GM18870 (cell line): Measurements from ENCODE around the gene CSNK1A1.
"Not testable (repeated sequence)": the region's sequence is repeated elsewhere in the genome, so short reads cannot be mapped to it uniquely, and the experiment has no call there.

Experiments
- ATAC-seq: cut with Tn5 transposase; IDR thresholded peaks from one replicate; pipeline ENCODE4 v1.9.1; 2021; ENCODE audit warnings: moderate library complexity; ENCODE audit not compliant: unreplicated experiment

CSNK1A1 gene

GRCh38 chr5:149551227-149552037 is at the start of gene CSNK1A1:
Gene CSNK1A1 (minus strand): TSS chr5:149551439. CDS start chr5:149550964, 475 bp downstream.
- ATAC-seq, result peak; percentile 91

DNA sequence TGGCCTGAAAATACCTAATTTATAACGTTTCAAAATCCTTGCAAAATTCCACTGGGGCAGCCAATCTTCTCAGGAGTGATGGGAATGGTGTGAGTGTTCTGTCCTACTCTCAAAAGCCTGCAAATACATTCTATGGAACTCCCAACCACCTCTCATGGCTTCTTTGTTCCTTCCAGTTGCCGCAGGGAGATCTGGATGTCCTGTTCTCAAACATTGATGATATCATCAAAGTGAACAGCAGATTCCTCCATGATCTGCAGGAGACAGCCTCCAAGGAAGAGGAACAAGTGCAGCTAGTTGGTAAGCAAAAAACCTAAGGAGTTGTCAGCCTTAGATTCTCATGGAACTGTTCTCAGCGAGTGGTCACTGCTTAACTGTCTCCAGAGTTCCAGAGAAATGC is 49.7 kb upstream of the CSNK1A1 start:
- no peak for ATAC-seq

DNA sequence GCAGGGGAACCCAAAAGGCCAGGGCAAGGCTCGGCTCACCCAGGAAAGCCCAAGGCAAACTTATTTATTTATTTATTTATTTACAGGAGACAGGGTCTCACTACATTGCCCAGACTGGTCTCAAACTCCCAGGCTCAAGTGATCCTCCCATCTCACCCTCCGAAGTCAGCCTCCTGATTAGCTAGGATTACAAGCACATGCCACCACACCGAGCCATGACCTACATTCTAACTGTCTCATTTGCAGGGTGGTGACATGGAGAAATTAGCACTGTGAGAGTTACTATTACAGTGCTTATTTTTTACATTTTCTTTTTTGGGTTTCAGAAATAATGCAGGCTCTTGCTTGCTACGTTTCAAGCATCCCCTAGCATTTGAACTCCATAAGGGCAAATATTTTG is 48.1 kb upstream of the CSNK1A1 start:
- no peak for ATAC-seq

GRCh38 chr5:149598966-149599365 is 47.7 kb upstream of the CSNK1A1 start:
- ATAC-seq, result no peak

DNA sequence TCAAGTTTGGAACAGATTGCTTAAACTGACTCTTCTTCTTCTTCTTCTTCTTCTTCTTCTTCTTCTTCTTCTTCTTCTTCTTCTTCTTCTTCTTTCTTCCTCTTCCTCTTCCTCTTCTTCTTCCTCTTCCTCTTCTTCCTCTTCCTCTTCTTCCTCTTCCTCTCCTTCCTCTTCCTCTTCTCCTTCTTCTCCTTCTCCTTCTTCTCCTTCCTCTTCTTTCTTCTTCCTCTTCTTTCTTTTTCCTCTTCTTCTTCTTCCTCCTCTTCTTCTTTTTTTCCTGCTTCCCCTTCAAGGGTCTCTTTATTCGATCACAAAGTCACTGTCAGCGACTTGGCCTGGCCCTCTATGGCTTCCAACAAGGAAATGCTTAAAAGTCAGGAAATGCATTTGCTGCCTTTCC is 47.0 kb upstream of the CSNK1A1 start:
- not testable (repeated sequence) for ATAC-seq

DNA sequence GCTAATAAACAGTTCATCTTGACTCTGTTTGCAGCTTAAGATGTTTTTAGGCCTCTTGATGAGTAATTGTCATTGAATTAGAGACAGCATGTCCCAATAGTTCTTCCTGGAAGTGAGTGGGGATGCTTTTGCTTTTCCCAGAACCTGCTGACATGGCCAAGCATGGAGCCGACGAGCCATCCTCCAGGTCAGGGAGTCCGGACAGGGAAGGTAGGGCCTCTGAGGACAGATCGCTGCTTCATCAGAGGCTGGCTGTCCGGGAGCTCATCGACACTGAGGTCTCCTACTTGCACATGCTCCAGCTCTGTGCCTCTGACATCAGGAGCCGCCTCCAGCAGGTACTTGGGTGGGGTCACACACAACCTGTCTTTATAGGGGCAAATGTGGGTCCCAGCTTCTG is 46.4 kb upstream of the CSNK1A1 start:
- no peak for ATAC-seq

DNA sequence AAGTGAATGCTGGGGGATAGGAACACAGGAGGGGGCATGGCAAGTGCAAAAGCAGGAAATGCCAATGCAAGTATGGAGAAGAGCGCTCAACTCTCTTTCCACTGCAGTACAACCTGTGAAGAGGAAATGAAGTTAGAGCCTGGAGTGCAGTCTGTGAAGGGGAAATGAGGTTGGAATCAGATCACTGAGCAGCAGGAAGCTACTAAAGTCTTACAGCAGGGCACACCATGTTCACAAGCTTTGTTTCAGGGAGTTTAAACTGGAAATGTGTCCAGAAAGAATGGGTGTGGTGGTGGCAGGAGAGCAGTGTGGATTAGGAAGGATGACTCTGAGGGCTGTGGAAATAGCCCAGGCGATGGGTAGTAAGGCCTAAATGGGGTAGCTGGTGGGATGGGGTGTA is 45.5 kb upstream of the CSNK1A1 start:
- ATAC-seq, result no peak

DNA sequence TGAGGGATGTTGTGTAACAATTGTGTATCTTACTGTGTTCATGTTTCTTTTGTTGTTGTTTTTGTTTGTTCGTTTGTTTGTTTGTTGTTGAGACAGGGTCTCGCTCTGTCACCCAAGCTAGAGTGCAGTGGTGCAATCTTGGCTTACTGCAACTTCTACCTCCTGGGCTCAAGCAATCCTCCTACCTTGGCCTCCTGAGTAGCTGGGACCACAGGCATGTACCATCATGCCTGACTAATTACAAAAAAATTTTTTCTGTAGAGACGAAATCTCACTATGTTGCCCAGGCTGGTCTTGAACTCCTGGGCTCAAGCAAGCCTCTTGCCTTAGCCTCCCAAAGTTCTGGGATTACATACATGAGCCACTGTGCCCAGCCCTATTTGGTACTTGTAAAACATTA is 43.9 kb upstream of the CSNK1A1 start:
- ATAC-seq, result not testable (repeated sequence)

GRCh38 chr5:149594206-149594895 is 43.1 kb upstream of the CSNK1A1 start:
- ATAC-seq, result no peak

DNA sequence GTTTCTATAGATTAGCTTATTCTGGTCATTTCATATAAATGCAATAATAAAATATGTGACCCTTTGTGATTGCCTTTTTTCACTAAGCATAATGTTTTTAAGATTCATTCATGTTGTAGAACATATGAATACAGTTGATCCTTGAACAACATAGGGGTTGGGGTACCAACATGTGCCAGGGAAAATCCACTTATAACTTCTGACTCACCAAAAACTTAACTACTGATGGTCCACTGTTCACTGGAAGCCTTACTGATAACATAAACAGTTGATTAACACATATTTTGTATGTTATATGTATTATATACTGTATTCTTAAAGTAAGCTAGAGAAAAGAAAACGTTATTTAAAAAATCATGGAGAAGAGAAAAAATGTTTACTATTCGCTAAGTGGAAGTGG is 42.1 kb upstream of the CSNK1A1 start:
- ATAC-seq, result no peak

GRCh38 chr5:149588936-149589335 is 37.7 kb upstream of the CSNK1A1 start:
- no peak for ATAC-seq

DNA sequence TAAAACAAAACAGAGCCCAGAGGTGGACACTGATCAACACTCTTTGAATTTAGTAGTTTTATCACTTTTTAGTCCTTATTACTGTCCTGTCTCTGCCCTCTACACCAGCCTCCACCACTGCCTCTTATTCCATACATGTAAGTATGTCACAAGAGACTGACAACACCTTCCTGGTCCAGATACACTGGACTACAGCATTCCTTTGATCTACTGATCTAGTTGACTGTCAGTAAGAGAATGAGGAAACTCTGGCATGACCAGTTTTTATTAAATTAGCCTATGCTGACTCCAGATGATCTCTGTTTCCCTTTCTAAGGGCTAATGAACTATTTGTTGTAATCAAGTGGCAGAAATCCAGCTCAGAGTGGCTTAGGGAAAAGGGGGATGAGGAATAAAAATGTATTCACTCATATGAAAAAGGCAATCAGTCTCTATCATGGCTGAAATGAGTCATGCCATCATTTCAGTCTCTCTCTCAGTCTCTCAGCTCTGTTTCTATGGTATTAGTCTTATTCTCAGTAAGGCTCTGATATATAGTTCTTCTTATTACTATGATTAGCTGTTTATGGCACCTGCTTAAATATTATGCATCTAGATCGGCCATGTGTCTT is 35.6 kb upstream of the CSNK1A1 start:
- ATAC-seq, result peak; percentile 52

DNA sequence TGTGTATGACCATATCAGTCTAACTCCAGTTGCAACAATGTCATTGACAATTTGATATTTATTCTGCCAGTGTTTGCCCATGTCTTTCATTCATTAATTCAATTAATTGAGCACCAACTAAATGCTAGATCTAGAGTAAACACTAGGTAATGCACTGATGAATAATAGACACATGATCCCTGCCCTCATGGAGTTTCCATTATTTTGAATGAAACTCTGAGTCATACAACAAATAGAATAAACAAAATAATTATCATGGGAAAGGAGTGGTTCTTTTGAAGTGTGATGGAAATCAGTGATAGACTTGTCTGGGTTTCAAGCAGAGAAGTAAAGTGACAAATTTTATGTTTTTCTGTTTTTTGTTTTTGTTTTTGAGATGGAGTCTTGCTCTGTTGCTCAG is 34.7 kb upstream of the CSNK1A1 start:
- no peak for ATAC-seq

DNA sequence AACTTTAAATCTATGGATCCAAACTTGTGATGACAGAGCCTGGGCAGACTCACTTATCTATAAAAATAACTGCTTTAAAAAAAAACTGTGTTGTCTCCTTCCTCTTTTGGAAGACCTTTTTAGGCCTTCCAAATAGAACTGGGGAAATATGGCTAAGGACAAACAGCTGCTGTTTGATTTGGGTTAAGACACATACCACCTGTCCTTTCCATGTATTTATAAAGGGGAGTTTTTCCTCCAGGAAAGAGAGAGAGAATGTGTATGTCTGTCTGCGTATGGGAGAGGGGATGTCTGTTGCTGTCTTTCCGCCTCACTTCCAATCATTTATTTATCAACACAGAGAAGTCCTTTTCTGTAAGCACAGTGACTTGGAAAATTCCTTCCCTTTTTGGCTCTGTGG is 32.9 kb upstream of the CSNK1A1 start:
- no peak for ATAC-seq

DNA sequence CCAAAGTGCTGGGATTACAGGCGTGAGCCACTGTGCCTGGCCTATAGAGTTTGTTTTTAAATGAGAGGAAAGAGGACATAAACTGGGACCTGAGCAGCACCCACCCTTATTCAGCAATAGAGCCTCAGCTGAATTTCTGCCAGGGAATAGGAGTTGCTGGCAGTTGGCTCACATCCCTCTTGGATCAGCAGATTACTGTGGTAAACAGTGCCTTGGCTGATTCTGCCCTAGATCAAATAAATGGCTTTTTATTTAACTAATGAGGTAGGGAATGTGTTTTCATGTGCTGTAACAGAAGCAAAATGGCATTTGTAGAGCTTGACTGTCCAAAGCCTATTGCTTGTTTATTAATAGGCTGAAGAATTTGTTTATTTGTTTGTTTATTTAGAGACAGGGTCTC is 32.2 kb upstream of the CSNK1A1 start:
- no peak for ATAC-seq

- ATAC-seq, result no peak
Measured at GRCh38 chr5:149581931-149582768, 30.9 kb upstream of the CSNK1A1 start.

- no peak for ATAC-seq
Measured at GRCh38 chr5:149581192-149581861, 30.1 kb upstream of the CSNK1A1 start, which contains the start of gene ARHGEF37. Gene ARHGEF37 (plus strand): TSS chr5:149581498. CDS start chr5:149597770, 16,272 bp downstream.

- no peak for ATAC-seq
Measured at GRCh38 chr5:149580808-149581191, 29.6 kb upstream of the CSNK1A1 start.

DNA sequence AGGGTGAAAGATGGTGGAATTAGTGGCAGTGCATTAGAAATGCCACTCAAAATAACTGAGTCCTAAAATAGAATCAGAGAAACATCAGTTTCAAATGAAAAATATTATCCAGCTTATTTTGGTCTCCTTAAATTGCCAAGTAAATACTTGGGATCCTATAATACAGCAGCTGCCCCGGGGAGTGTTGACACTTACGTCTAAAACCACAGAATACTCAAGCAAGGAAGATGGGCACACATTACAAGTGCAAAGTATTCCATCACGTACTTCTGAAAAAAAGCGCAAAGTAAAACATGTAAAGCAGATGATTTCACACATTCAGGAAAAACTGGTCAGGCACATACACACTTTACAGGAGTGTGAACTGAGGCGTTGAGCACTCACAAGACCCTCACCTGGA is 27.7 kb upstream of the CSNK1A1 start:
- no peak for ATAC-seq

DNA sequence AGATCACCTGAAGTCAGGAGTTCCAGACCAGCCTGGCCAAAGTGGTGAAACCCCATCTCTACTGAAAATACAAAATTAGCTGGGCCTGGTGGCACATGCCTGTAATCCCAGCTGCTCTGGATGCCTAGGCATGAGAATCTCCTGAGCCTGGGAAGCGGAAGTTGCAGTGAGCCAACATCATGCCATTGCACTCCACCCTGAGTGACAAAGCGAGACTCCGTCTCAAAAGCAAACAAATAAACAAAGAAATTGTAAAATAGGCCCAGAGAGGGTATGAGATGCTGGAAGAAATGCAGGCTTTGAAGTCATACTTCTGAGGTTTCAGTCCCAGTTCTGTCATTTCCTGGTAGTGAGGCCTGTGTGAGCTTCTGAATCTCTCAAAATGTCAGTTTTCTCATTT is 24.8 kb upstream of the CSNK1A1 start:
- ATAC-seq, result no peak
